GM04503 (cell line): ENCODE results near the gene EIF3F.

ENCODE experiments used
- DNase-seq: peaks from one replicate; pipeline ENCODE4 v3.0.0-alpha.2; 2012; ENCODE audit warnings: low read depth

Gene EIF3F

DNA sequence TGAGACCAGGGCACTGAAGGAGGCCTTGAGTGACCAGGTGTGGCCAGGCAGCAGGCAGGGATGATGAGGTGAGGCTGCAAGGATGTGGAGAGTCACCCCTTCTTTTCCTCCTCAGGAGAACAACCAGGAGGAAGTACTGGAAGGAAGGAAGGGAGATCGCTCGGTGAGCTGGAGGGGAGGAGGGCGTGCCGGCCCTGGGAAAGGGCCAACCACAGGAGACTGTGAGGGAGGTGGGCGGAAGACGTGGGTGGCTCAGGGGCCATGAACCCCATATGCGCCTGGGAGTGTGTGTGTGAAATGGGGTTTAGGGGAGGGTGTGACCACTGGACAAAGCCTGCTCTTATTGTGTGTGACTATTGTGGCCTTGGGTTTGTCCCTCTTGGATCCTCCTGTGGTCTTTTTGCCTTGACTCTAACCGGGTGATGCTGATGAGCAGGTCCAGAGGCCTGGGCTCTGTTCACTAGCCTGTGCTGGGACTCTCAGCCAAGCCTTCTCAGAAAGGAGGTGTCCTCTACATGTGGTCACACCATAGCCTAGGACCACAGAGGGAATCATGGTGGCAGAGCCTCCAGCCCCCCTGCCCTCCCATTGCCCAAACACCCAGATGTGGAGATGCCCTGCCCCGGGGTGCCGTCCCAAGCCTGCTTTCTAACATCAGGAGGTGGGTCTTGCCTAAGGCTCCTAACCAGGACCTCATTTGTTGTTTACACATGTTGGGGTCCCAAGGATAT, 52.6 kb downstream of the EIF3F start:
- no peak for DNase-seq

DNA sequence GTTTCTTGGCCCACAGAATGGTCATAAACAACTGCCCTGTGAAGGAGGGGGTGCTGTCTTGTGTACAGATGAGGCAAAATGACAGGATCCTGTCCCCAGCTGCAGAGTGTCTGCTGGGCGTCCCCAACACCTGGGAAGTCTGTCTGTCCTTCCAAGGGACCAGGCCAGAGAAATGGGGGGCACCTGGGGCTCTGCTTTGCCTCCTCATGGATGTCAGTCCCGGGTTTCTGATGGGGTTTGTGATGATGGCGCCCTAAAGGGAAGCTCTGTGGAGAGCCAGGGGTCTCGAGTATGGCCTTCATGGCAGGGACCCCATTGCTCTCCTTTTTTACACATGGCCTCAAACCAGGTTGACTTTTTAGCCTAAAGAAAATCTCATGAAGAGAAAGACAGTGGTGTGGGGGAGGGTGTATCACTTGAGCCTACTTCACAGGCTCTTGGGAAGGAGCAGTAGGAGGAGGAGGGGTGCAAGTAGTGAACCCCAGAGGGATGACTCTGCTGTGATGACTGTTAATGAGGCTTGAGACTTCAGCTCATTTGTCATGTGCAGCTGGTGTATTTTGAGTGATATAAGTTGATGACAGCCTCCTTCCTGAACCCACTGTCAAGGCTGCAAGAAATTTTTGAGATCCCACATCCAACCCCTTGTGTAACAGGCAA, 53.3 kb downstream of the EIF3F start:
- no peak for DNase-seq

DNA sequence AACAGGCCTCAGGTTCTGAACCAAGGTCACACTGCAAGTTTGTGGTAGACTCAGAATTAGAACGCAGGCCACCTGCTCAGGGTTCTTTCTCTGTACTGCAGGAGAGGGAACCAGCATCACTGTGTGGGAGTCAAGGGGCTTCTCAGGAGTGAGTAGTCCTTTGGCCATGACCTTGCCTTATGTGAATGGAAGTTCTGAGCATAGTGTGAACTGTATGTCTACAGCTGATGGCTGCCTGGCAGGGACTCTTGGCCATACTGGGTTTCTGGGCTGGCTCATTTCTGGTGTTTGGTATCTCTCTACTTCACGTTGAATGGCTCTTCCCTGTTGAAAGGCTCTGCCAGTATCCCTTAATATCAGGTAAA, 53.8 kb downstream of the EIF3F start:
- DNase-seq, result no peak

DNA sequence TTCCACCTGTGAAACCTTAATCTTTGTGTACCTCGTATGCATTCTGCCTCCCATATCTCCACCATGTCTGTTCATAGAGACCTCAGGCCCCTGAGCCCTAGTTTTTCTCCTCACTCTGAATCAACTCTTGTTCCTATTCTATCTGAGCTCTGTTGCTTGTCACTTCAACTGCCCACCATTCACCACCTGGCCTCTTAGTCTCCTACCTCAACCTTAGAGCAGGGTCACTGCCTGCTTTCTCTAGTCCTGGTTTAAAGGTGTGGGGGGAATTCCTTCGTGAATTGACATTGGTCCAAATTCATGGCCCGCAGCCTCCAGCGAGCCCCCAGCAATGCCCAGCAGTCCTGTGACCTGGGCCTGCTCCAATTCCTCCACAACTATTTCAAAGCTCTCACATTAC, 54.4 kb downstream of the EIF3F start:
- no peak for DNase-seq

DNA sequence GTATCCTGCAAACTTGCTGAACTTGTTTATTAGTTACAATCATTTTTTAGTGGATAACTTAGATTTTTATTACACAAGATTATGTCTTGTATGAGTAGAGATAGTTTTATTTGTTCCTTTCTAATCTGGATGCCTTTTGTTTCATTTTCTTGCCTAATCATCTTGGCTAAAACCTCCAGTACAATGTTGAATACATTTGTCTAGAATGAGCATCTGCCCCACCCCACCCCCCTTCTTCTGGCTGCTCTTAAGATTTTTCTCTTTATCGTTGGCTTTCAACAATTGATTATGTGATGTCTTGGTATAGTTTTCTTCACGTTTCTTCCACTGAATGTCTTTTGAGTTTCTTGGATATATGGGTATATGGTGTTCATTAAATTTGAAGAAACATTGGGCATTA, 56.6 kb downstream of the EIF3F start:
- no peak for DNase-seq

DNA sequence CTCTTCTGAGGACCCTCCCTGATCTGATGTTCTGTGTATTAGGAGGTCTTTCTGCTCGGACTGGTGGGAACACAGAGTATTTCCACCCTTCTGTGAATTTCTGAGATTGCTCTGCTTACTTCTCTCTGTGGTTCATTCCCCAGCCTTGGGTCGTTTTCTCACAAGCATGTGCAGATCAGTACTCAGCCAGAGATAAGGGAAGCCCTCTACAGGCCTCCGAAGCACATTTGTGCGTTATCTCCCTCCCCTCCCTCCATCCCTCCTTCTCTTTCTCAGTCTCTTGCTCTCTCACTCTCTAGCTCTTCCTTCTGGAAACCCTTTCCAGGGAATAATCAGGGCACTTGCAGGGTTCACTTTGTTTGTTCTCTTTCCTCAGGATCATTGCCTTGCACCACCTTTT, 58.7 kb downstream of the EIF3F start:
- no peak for DNase-seq

DNA sequence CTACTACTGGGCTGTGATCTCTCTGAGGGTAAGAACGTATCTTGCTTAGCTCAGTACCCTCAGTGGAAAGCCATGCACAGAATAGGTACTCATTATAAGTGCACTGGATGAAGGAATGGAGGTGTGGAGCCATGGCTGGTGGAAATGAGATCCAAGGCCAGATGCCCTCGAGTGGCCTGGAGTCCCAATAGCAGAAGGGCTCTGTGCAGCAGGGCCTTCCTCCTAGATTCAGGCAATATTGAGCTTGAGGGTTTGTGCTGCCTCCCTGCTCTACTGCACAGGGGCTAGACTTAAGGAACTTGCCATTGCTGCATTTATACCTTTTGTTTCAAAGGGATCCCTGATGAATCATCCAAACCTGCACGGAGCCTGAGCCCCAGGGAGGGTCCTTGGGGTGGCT, 60.2 kb downstream of the EIF3F start:
- no peak for DNase-seq

DNA sequence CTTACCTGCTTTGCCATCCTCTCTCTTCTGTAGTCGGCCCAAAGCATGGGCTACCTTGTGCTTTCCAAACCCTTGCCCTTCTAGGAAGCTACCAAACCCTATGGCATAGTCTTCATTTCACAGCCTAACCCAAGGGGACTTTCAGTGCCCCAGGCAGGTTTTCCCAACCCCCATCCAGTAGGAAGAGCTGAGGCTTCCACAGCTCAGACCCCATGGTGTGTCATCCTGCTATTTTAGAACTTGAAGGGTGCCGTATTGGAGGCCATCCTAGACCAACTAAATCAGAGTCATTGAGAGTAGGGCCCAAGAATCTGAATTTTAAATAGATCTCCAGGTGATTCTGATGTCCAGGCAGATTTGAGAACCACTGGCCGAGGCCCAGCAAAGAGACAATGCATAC, 61.9 kb downstream of the EIF3F start:
- DNase-seq, result no peak
